K562 (cell line): ENCODE measurements around the gene HOXC12. TPM values are rescaled to one million over a fixed set of nuclear protein-coding genes. Genes with fewer than 3 reads are reported as not detected.

ENCODE experiments used
- ATAC-seq: fragments of 200-7000 bp; cut with Tn5 transposase; 3 replicates; pipeline ENCODE4 v1.9.1; 2020; ENCODE audit warnings: moderate library complexity
- BruUV-seq: library from RNA; stranded (reverse); fragments of 400-500 nt; replicated peaks from 2 replicates; lab custom pipeline; 2021; lab: Mats Ljungman, UMichigan
- CTCF ChIA-PET: fragments of 300-600 bp; formaldehyde crosslinking; extraction: SDS; loops from one replicate; lab custom pipeline; 2021; ENCODE audit warnings: low intra/inter-chr PET ratio; lab: Yijun Ruan, JAX
- POLR2A ChIA-PET: fragments of 300-600, 350-650 bp; sonication (Branson Sonifier 250); formaldehyde crosslinking; extraction: SDS; loops from one replicate; lab custom pipeline; 2021; ENCODE audit warnings: antibody characterized with exemption, inconsistent platforms; lab: Yijun Ruan, JAX
- DNase-seq, 4 experiments: peaks; one replicate each; pipeline versions ENCODE4 v3.0.0 to v3.0.0-alpha.2; 2011 to 2018; ENCODE audit warnings: low spot score in 3 of 4, mixed read lengths in 3 of 4; ENCODE audit errors: extremely low read depth in 1 of 4
- FAIRE-seq: peaks from 2 replicates; lab custom pipeline; 2011; peaks lifted over from hg19 to GRCh38; lab: Jason Lieb, UNC
- H2AFZ ChIP-seq: 2 replicates; pipeline ENCODE4 v1.6.0; 2011; ENCODE audit warnings: low read depth, low read length, control low read depth, inconsistent platforms
- H3K27ac ChIP-seq: fragments of 200-600 bp; 3 replicates; pipeline ENCODE4 v1.8.0; 2011; ENCODE audit warnings: low read depth, mild to moderate bottlenecking, control low read depth, inconsistent platforms, low read length, moderate library complexity, mixed read lengths; ENCODE audit errors: extremely low read depth
- H3K27me3 ChIP-seq, 2 experiments: fragments of 300-600 bp in 1 of 2; 2 replicates in 1 of 2; 3 replicates in 1 of 2; pipeline versions ENCODE4 v1.6.0 to v1.8.0; 2011; ENCODE audit warnings: inconsistent platforms in 2 of 2, low read length in 2 of 2, mild to moderate bottlenecking in 1 of 2, mixed read lengths in 1 of 2, moderate library complexity in 1 of 2; ENCODE audit not compliant: control insufficient read depth in 2 of 2, insufficient read depth in 2 of 2
- H3K36me3 ChIP-seq: fragments of 300-600 bp; 3 replicates; pipeline ENCODE4 v1.8.0; 2011; ENCODE audit warnings: mild to moderate bottlenecking, low read length, inconsistent platforms; ENCODE audit not compliant: control insufficient read depth, insufficient read depth
- H3K4me1 ChIP-seq, 2 experiments: fragments of 200-600 bp in 1 of 2; replicated peaks in 1 of 2; 2 replicates in 1 of 2; 3 replicates in 1 of 2; pipeline versions ENCODE4 v1.5.1 to v1.8.0; 2011; ENCODE audit warnings: inconsistent platforms in 2 of 2, low read length in 2 of 2, mild to moderate bottlenecking in 1 of 2, mixed read lengths in 1 of 2, moderate library complexity in 1 of 2; ENCODE audit not compliant: control insufficient read depth in 2 of 2, insufficient read depth in 2 of 2
- H3K4me2 ChIP-seq: 2 replicates; pipeline ENCODE4 v1.6.1; 2011; ENCODE audit warnings: low read length, control low read depth, inconsistent platforms, mixed read lengths; ENCODE audit not compliant: insufficient read depth
- H3K4me3 ChIP-seq: fragments of 200-600 bp; sonication (generic), shearing (Covaris generic); 2 replicates; pipeline ENCODE4 v1.5.1; 2016; ENCODE audit warnings: control low read depth, inconsistent platforms
- H3K79me2 ChIP-seq: fragments of 200-600 bp; 3 replicates; pipeline ENCODE4 v1.8.0; 2011; ENCODE audit warnings: low read length, inconsistent platforms; ENCODE audit not compliant: control insufficient read depth, insufficient read depth
- H3K9ac ChIP-seq, 2 experiments: 2 replicates each; pipeline versions ENCODE4 v1.6.0 to v1.6.1; 2011; ENCODE audit warnings: low read depth in 2 of 2, low read length in 2 of 2, control low read depth in 1 of 2, inconsistent platforms in 1 of 2, mild to moderate bottlenecking in 1 of 2, mixed read lengths in 1 of 2; ENCODE audit not compliant: insufficient read depth in 1 of 2
- H3K9me1 ChIP-seq: one replicate; pipeline ENCODE4 v1.6.0; 2011; ENCODE audit warnings: inconsistent platforms, mild to moderate bottlenecking, low read length, moderate library complexity; ENCODE audit not compliant: control insufficient read depth, insufficient read depth
- H3K9me3 ChIP-seq: replicated peaks from 2 replicates; pipeline ENCODE4 v1.5.1; 2011; ENCODE audit warnings: low read depth, low read length, inconsistent platforms; ENCODE audit not compliant: control insufficient read depth, insufficient read depth
- H4K20me1 ChIP-seq: replicated peaks from 2 replicates; pipeline ENCODE4 v1.6.1; 2011; ENCODE audit warnings: low read length, inconsistent platforms, mixed read lengths; ENCODE audit not compliant: control insufficient read depth, insufficient read depth
- ARHGAP35 ChIP-seq: fragments of 450-650 bp; IDR thresholded peaks from 2 replicates; pipeline ENCODE4 v1.6.1; 2018; ENCODE audit not compliant: partially characterized antibody
- POLR2G ChIP-seq: fragments of 200-400 bp; formaldehyde crosslinking; IDR thresholded peaks from 2 replicates; pipeline ENCODE4 v1.6.1; 2017; ENCODE audit warnings: low read depth, mild to moderate bottlenecking, antibody characterized with exemption, low read length, moderate library complexity
- RBFOX2 ChIP-seq: fragments of 200-400 bp; formaldehyde crosslinking; IDR thresholded peaks from 2 replicates; pipeline ENCODE4 v1.6.1; 2017; ENCODE audit warnings: low read depth, mild to moderate bottlenecking, low read length, moderate library complexity
- RBM14 ChIP-seq: fragments of 200-400 bp; formaldehyde crosslinking; IDR thresholded peaks from 2 replicates; pipeline ENCODE4 v1.6.1; 2018; ENCODE audit warnings: low read depth, mild to moderate bottlenecking, low read length, moderate library complexity, borderline replicate concordance; ENCODE audit not compliant: insufficient read depth
- THRB ChIP-seq: fragments of 450-650 bp; formaldehyde crosslinking; conservative IDR thresholded peaks from 2 replicates; pipeline ENCODE4 v1.4.0; 2022; ENCODE audit warnings: mild to moderate bottlenecking, missing genetic modification characterization
- ZBTB26 ChIP-seq: fragments of 450-650 bp; formaldehyde crosslinking; IDR thresholded peaks from 2 replicates; pipeline ENCODE4 v1.4.0; 2022; ENCODE audit warnings: missing genetic modification characterization
- ZBTB33 ChIP-seq: sonication (generic); formaldehyde crosslinking; IDR thresholded peaks from 2 replicates; pipeline ENCODE4 v1.8.1; 2023; ENCODE audit warnings: mild to moderate bottlenecking, missing genetic modification reagents
- ZBTB9 ChIP-seq: fragments of 450-650 bp; formaldehyde crosslinking; IDR thresholded peaks from 2 replicates; pipeline ENCODE4 v1.4.0; 2020; ENCODE audit warnings: mild to moderate bottlenecking, moderate library complexity
- ZC3H4 ChIP-seq: sonication (generic); formaldehyde crosslinking; IDR thresholded peaks from 2 replicates; pipeline ENCODE4 v1.9.0; 2021; ENCODE audit warnings: missing genetic modification reagents, borderline replicate concordance
- ZFX ChIP-seq: sonication (generic); formaldehyde crosslinking; IDR thresholded peaks from 2 replicates; pipeline ENCODE4 v1.8.0; 2022; ENCODE audit warnings: mild to moderate bottlenecking, missing genetic modification reagents, moderate library complexity
- WGBS: fragments of 100-300 bp; shearing (Covaris generic); methylation state at CpG from one replicate; pipeline ENCODE4 v1.1.6; 2016; ENCODE audit warnings: low coverage, mixed read lengths; ENCODE audit not compliant: insufficient coverage; ENCODE audit errors: missing lambda C conversion rate; 5-methylcytosine and 5-hydroxymethylcytosine counted together
- in situ Hi-C: fragments of 300-500 bp; cut with MboI; formaldehyde crosslinking; loops from 4 replicates; pipeline ENCODE4 v1.15.0; 2018; ENCODE audit warnings: inconsistent platforms, mixed read lengths
- intact Hi-C: fragments of 100-400 bp; cut with micrococcal nuclease; formaldehyde crosslinking; loops from 2 replicates; pipeline ENCODE4 v1.14.2; 2022
- polyA plus RNA-seq, 8 experiments: library from polyadenylated mRNA; depleted of rRNA in 4 of 8; stranded (reverse) in 5 of 8; unstranded in 3 of 8; fragments of >200 nt; fragmentation: Nextera tagmentation in 2 of 8; fragmentation: Illumina TruSeq in 1 of 8; extraction: Ambion mirVana in 2 of 8; extraction: Trizol in 1 of 8; gene quantifications; 2 replicates each; pipeline versions ENCODE4 v1.2.1 to v1.2.3, GENCODE V29; 2011 to 2014; ENCODE audit warnings: inconsistent platforms in 1 of 8, missing spikeins in 1 of 8
- total RNA-seq, 7 experiments: library from RNA; depleted of rRNA in 6 of 7; stranded (reverse); fragments of >200 nt in 6 of 7; fragmentation: Illumina TruSeq in 2 of 7; extraction: Trizol in 2 of 7; gene quantifications; 2 replicates each; pipeline versions ENCODE4 v1.2.1 to v1.2.3, GENCODE V29; 2011 to 2021; ENCODE audit warnings: low replicate concordance in 1 of 7

Gene HOXC12
- total and polyA plus RNA-seq, 9 of the 15 experiments (the other 6 are each of a cell fraction or from before 2014, with no cell fraction given), result 0.04 to 0.36 (median 0.11) TPM; not detected in 1

- FAIRE-seq, result peak; percentile 72
- BruUV-seq, result no TSS peak
- POLR2A ChIA-PET, result interaction anchor here (0.5 to 5.6 kb wide), 11 partner anchors 10 to 402 kb away, joined by 3 to 43 read pairs (median 3); no protein-coding TSS in a partner anchor
- peak; percentile 27; the same call in 1 of the 2 replicates for TF ChIP-seq POLR2G
- 0 out of 2 replicates have a peak, but pooled peaks have one; percentile 43 for TF ChIP-seq ZC3H4 (CRISPR knock-in tag)
- TF ChIP-seq ARHGAP35, result no peak
- no peak for TF ChIP-seq ZBTB9 (CRISPR knock-in tag)
- TF ChIP-seq ZFX, result peak; percentile 22; the same call in 1 of the 2 replicates
- TF ChIP-seq THRB (CRISPR knock-in tag), result 0 out of 2 replicates have a peak, but pooled peaks have one; percentile 8
- no peak for TF ChIP-seq ZBTB26 (CRISPR knock-in tag)
- 0 out of 2 replicates have a peak, but pooled peaks have one; percentile 31 for TF ChIP-seq ZBTB33 (CRISPR knock-in tag)
- TF ChIP-seq RBFOX2, result peak; percentile 13; the same call in 1 of the 2 replicates
- TF ChIP-seq RBM14, result 0 out of 2 replicates have a peak, but pooled peaks have one; percentile 45
These were observed 42.8 kb downstream of the HOXC12 start for GRCh38 chr12:53997204-53998109.

More at GRCh38 chr12:53997204-53998109, 42.8 kb downstream of the HOXC12 start:
- no peaks in the 10 kb centered on the region for H3K9me1 ChIP-seq
- DNase-seq (no peak), ATAC-seq (no peak)
- intact Hi-C loops, result no loop called here
- peak overlapping the region; percentile 6; the same call in 1 of the 2 replicates for H3K4me2 ChIP-seq
- H3K27me3 ChIP-seq, result no peaks in the 10 kb centered on the region
- peak overlapping the region in 1 of 2 experiments; percentile 70; a peak in 2 of 4 replicates for H3K9ac ChIP-seq
- CTCF ChIA-PET, result no interaction called here
- in situ Hi-C loops, result no loop called here
- WGBS, result 69% methylated on average over 30 of the region's 35 CpGs
- H3K36me3 ChIP-seq, result no peaks in the 10 kb centered on the region
- H3K27ac ChIP-seq, result no peak overlapping the region
- H3K9me3 ChIP-seq, result no peaks in the 10 kb centered on the region
- peaks cover 46% of the 10 kb centered on the region for H3K79me2 ChIP-seq
- no peak overlapping the region for H2AFZ ChIP-seq
- no peaks in the 10 kb centered on the region for H4K20me1 ChIP-seq
- peaks cover 38 to 70% of the 10 kb centered on the region in 2 experiments for H3K4me1 ChIP-seq
- H3K4me3 ChIP-seq, result no peak overlapping the region
